ENCODE data around the gene TIMM50. TPM values are rescaled to one million over a fixed set of nuclear protein-coding genes. Genes with fewer than 3 reads are reported as not detected.

TIMM50 gene
- total and polyA plus RNA-seq, 2 of the 13 experiments (the other 11 are each of a cell fraction or from before 2014, with no cell fraction given): 91.1 to 92.5 TPM

DNA sequence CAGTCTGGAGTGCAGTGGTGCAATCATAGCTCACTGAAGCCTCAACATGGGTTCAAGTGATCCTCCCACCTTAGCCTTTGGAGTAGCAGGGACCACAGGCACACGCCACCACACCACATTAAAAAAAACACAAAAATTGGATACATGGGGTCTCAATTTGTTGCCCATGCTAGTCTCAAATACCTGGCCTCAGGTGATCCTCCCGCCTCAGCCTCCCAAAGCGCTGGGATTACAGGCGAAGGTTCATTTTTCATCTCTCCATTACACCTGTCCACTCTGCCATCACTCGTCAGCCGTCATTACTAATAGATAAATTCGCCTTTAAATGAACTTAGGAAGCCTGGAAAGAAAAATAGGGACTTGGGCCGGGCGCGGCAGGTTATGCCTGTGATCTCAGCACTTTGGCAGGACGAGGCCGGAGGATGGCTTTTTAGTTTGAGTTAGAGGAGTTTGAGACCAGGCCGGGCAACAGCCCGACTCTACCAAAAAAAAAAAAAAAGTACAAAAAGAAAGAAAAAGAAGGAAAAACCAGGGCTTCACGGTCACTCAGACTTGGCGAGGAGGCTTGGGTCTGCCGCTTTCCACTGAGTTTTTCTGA is 35.9 kb upstream of the TIMM50 start (continued):
- TF ChIP-seq, protein P1, sequence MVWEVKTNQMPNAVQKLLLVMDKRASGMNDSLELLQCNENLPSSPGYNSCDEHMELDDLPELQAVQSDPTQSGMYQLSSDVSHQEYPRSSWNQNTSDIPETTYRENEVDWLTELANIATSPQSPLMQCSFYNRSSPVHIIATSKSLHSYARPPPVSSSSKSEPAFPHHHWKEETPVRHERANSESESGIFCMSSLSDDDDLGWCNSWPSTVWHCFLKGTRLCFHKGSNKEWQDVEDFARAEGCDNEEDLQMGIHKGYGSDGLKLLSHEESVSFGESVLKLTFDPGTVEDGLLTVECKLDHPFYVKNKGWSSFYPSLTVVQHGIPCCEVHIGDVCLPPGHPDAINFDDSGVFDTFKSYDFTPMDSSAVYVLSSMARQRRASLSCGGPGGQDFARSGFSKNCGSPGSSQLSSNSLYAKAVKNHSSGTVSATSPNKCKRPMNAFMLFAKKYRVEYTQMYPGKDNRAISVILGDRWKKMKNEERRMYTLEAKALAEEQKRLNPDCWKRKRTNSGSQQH (CRISPR knock-in tag; IDR thresholded peaks at IDR 0.05; ENCODE audit: low read depth): no peak
- TF ChIP-seq, protein P2, sequence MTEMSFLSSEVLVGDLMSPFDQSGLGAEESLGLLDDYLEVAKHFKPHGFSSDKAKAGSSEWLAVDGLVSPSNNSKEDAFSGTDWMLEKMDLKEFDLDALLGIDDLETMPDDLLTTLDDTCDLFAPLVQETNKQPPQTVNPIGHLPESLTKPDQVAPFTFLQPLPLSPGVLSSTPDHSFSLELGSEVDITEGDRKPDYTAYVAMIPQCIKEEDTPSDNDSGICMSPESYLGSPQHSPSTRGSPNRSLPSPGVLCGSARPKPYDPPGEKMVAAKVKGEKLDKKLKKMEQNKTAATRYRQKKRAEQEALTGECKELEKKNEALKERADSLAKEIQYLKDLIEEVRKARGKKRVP (CRISPR knock-in tag; IDR thresholded peaks at IDR 0.05): no peak
- TF ChIP-seq, protein P3, sequence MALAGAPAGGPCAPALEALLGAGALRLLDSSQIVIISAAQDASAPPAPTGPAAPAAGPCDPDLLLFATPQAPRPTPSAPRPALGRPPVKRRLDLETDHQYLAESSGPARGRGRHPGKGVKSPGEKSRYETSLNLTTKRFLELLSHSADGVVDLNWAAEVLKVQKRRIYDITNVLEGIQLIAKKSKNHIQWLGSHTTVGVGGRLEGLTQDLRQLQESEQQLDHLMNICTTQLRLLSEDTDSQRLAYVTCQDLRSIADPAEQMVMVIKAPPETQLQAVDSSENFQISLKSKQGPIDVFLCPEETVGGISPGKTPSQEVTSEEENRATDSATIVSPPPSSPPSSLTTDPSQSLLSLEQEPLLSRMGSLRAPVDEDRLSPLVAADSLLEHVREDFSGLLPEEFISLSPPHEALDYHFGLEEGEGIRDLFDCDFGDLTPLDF (CRISPR knock-in tag; IDR thresholded peaks at IDR 0.05): peak; percentile 11; the same call in 1 of the 2 replicates
- TF ChIP-seq, protein P4, sequence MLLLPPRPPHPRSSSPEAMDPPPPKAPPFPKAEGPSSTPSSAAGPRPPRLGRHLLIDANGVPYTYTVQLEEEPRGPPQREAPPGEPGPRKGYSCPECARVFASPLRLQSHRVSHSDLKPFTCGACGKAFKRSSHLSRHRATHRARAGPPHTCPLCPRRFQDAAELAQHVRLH (CRISPR knock-in tag; IDR thresholded peaks at IDR 0.05; ENCODE audit: borderline replicate concordance, low read depth): no peak
- TF ChIP-seq ZNF207 (IDR thresholded peaks at IDR 0.05; ENCODE audit: borderline replicate concordance) (no peak), ZNF747 (CRISPR knock-in tag; IDR thresholded peaks at IDR 0.05; ENCODE audit: borderline replicate concordance) (0 out of 2 replicates have a peak, but pooled peaks have one; percentile 3), RFXAP (CRISPR knock-in tag; IDR thresholded peaks at IDR 0.05; ENCODE audit: borderline replicate concordance) (0 out of 2 replicates have a peak, but pooled peaks have one; percentile 1)
- TF ChIP-seq, protein P5, sequence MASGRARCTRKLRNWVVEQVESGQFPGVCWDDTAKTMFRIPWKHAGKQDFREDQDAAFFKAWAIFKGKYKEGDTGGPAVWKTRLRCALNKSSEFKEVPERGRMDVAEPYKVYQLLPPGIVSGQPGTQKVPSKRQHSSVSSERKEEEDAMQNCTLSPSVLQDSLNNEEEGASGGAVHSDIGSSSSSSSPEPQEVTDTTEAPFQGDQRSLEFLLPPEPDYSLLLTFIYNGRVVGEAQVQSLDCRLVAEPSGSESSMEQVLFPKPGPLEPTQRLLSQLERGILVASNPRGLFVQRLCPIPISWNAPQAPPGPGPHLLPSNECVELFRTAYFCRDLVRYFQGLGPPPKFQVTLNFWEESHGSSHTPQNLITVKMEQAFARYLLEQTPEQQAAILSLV (CRISPR knock-in tag; IDR thresholded peaks at IDR 0.05; ENCODE audit: borderline replicate concordance): no peak
- TF ChIP-seq, protein P6, sequence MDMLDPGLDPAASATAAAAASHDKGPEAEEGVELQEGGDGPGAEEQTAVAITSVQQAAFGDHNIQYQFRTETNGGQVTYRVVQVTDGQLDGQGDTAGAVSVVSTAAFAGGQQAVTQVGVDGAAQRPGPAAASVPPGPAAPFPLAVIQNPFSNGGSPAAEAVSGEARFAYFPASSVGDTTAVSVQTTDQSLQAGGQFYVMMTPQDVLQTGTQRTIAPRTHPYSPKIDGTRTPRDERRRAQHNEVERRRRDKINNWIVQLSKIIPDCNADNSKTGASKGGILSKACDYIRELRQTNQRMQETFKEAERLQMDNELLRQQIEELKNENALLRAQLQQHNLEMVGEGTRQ (IDR thresholded peaks at IDR 0.05; ENCODE audit: low read depth, low read length): no peak
- TF ChIP-seq, protein P6 (CRISPR knock-in tag; IDR thresholded peaks at IDR 0.05; ENCODE audit: borderline replicate concordance): no peak

All from HepG2 (cell line).